Activated T-cell treated with anti-CD3 and anti-CD28 coated beads, Interleukin-2, amount 50 U/mL, for 24 hours (primary cell): ENCODE measurements around the gene ADGRV1.

Experiments used
- DNase-seq: peaks from one replicate; pipeline ENCODE4 v3.0.0-alpha.2; 2020
- H3K27ac Mint-ChIP-seq: 2 replicates; pipeline ENCODE4 v1.8.0; 2020; ENCODE audit warnings: mild to moderate bottlenecking, mixed read lengths
- H3K27me3 Mint-ChIP-seq: 2 replicates; pipeline ENCODE4 v1.8.0; 2020; ENCODE audit warnings: mixed read lengths
- H3K36me3 Mint-ChIP-seq: 2 replicates; pipeline ENCODE4 v1.8.0; 2020; ENCODE audit warnings: low read depth, mixed read lengths
- H3K4me1 Mint-ChIP-seq: 2 replicates; pipeline ENCODE4 v1.8.0; 2020; ENCODE audit warnings: low read depth, mixed read lengths
- H3K4me3 Mint-ChIP-seq: 2 replicates; pipeline ENCODE4 v1.8.0; 2020; ENCODE audit warnings: mild to moderate bottlenecking, moderate library complexity, mixed read lengths
- H3K9me3 Mint-ChIP-seq: 2 replicates; pipeline ENCODE4 v1.8.0; 2020; ENCODE audit warnings: mixed read lengths

Gene ADGRV1

GRCh38 chr5:91150234-91150633, 591.6 kb downstream of the ADGRV1 start:
- DNase-seq: no peak
- Mint-ChIP-seq H3K4me3 (no peak overlapping the region), H3K36me3 (no peaks in the 10 kb centered on the region), H3K9me3 (no peaks in the 10 kb centered on the region), H3K27me3 (peaks cover 11% of the 10 kb centered on the region), H3K4me1 (peaks cover 5% of the 10 kb centered on the region), H3K27ac (no peak overlapping the region)

GRCh38 chr5:91150636-91151035, 592.0 kb downstream of the ADGRV1 start:
- Mint-ChIP-seq H3K4me1 (peaks cover 5% of the 10 kb centered on the region), H3K4me3 (no peak overlapping the region), H3K27ac (no peak overlapping the region), H3K27me3 (peaks cover 11% of the 10 kb centered on the region), H3K36me3 (no peaks in the 10 kb centered on the region), H3K9me3 (no peaks in the 10 kb centered on the region)
- no peak for DNase-seq

GRCh38 chr5:91151947-91152346, 593.4 kb downstream of the ADGRV1 start:
- H3K27ac Mint-ChIP-seq: no peak overlapping the region
- peaks cover 11% of the 10 kb centered on the region for H3K27me3 Mint-ChIP-seq
- peaks cover 5% of the 10 kb centered on the region for H3K4me1 Mint-ChIP-seq
- H3K4me3 Mint-ChIP-seq: no peak overlapping the region
- DNase-seq: no peak
- H3K9me3 Mint-ChIP-seq: no peaks in the 10 kb centered on the region
- no peaks in the 10 kb centered on the region for H3K36me3 Mint-ChIP-seq

- Mint-ChIP-seq H3K36me3 (no peaks in the 10 kb centered on the region), H3K27me3 (peaks cover 2% of the 10 kb centered on the region), H3K27ac (no peak overlapping the region), H3K4me1 (peaks cover 7% of the 10 kb centered on the region), H3K9me3 (no peaks in the 10 kb centered on the region), H3K4me3 (no peak overlapping the region)
- no peak for DNase-seq
Observed at GRCh38 chr5:91154338-91154737, 595.7 kb downstream of the ADGRV1 start.

- DNase-seq: no peak
- H3K36me3 Mint-ChIP-seq: no peaks in the 10 kb centered on the region
- H3K27me3 Mint-ChIP-seq: peaks cover under 1% of the 10 kb centered on the region
- H3K4me3 Mint-ChIP-seq: no peak overlapping the region
- no peaks in the 10 kb centered on the region for H3K9me3 Mint-ChIP-seq
- no peak overlapping the region for H3K27ac Mint-ChIP-seq
- peaks cover 4% of the 10 kb centered on the region for H3K4me1 Mint-ChIP-seq
Observed at GRCh38 chr5:91155274-91155673, 596.7 kb downstream of the ADGRV1 start.

GRCh38 chr5:91156242-91156641, 597.6 kb downstream of the ADGRV1 start:
- Mint-ChIP-seq H3K4me1 (peaks cover 2% of the 10 kb centered on the region), H3K27ac (no peak overlapping the region), H3K36me3 (no peaks in the 10 kb centered on the region), H3K27me3 (no peaks in the 10 kb centered on the region), H3K9me3 (no peaks in the 10 kb centered on the region), H3K4me3 (no peak overlapping the region)
- DNase-seq: no peak

GRCh38 chr5:91158011-91158410, 599.4 kb downstream of the ADGRV1 start:
- no peak for DNase-seq
- Mint-ChIP-seq H3K27me3 (no peaks in the 10 kb centered on the region), H3K4me3 (no peak overlapping the region), H3K27ac (no peak overlapping the region), H3K9me3 (no peaks in the 10 kb centered on the region), H3K4me1 (peaks cover 17% of the 10 kb centered on the region), H3K36me3 (no peaks in the 10 kb centered on the region)

- no peak overlapping the region for H3K27ac Mint-ChIP-seq
Observed at GRCh38 chr5:91159647-91160046, 601.0 kb downstream of the ADGRV1 start.

GRCh38 chr5:91160714-91161285, 602.2 kb downstream of the ADGRV1 start:
- Mint-ChIP-seq H3K27me3 (no peaks in the 10 kb centered on the region), H3K4me1 (peaks cover 26% of the 10 kb centered on the region), H3K9me3 (no peaks in the 10 kb centered on the region), H3K36me3 (no peaks in the 10 kb centered on the region), H3K4me3 (no peak overlapping the region), H3K27ac (no peak overlapping the region)
- no peak for DNase-seq

More at GRCh38 chr5:91159647-91160046, 601.0 kb downstream of the ADGRV1 start:
- no peak for DNase-seq
- no peaks in the 10 kb centered on the region for H3K36me3 Mint-ChIP-seq
- no peaks in the 10 kb centered on the region for H3K27me3 Mint-ChIP-seq
- H3K4me1 Mint-ChIP-seq: peaks cover 26% of the 10 kb centered on the region
- no peak overlapping the region for H3K4me3 Mint-ChIP-seq
- no peaks in the 10 kb centered on the region for H3K9me3 Mint-ChIP-seq

- H3K4me3 Mint-ChIP-seq: peak overlapping the region; percentile 8
- peak; percentile 66 for DNase-seq
- H3K9me3 Mint-ChIP-seq: no peaks in the 10 kb centered on the region
- no peaks in the 10 kb centered on the region for H3K27me3 Mint-ChIP-seq
- peaks cover 26% of the 10 kb centered on the region for H3K4me1 Mint-ChIP-seq
- peak overlapping the region; percentile 83 for H3K27ac Mint-ChIP-seq
- H3K36me3 Mint-ChIP-seq: no peaks in the 10 kb centered on the region
Observed at GRCh38 chr5:91162534-91163381, 604.2 kb downstream of the ADGRV1 start.

- no peaks in the 10 kb centered on the region for H3K36me3 Mint-ChIP-seq
- no peak overlapping the region for H3K27ac Mint-ChIP-seq
Observed at GRCh38 chr5:91164424-91164823, 605.8 kb downstream of the ADGRV1 start.

GRCh38 chr5:91166059-91166807, 607.6 kb downstream of the ADGRV1 start:
- no peak overlapping the region for H3K27ac Mint-ChIP-seq
- no peaks in the 10 kb centered on the region for H3K27me3 Mint-ChIP-seq
- peaks cover 45% of the 10 kb centered on the region for H3K4me1 Mint-ChIP-seq
- H3K36me3 Mint-ChIP-seq: no peaks in the 10 kb centered on the region
- no peak overlapping the region for H3K4me3 Mint-ChIP-seq
- no peaks in the 10 kb centered on the region for H3K9me3 Mint-ChIP-seq
- no peak for DNase-seq

More at GRCh38 chr5:91164424-91164823, 605.8 kb downstream of the ADGRV1 start:
- peaks cover 31% of the 10 kb centered on the region for H3K4me1 Mint-ChIP-seq
- DNase-seq: no peak
- H3K9me3 Mint-ChIP-seq: no peaks in the 10 kb centered on the region
- no peak overlapping the region for H3K4me3 Mint-ChIP-seq
- no peaks in the 10 kb centered on the region for H3K27me3 Mint-ChIP-seq

- no peaks in the 10 kb centered on the region for H3K9me3 Mint-ChIP-seq
- no peak overlapping the region for H3K4me3 Mint-ChIP-seq
- H3K27me3 Mint-ChIP-seq: peaks cover 3% of the 10 kb centered on the region
- peaks cover 23% of the 10 kb centered on the region for H3K4me1 Mint-ChIP-seq
- H3K27ac Mint-ChIP-seq: no peak overlapping the region
- no peaks in the 10 kb centered on the region for H3K36me3 Mint-ChIP-seq
- no peak for DNase-seq
Observed at GRCh38 chr5:91168859-91169258, 610.3 kb downstream of the ADGRV1 start.

- no peak for DNase-seq
- Mint-ChIP-seq H3K27me3 (peaks cover 3% of the 10 kb centered on the region), H3K4me3 (no peak overlapping the region), H3K9me3 (no peaks in the 10 kb centered on the region), H3K36me3 (no peaks in the 10 kb centered on the region), H3K27ac (peak overlapping the region; percentile 72), H3K4me1 (peaks cover 21% of the 10 kb centered on the region)
Observed at GRCh38 chr5:91170266-91170665, 611.7 kb downstream of the ADGRV1 start.

GRCh38 chr5:91171322-91171721, 612.7 kb downstream of the ADGRV1 start:
- H3K27ac Mint-ChIP-seq: no peak overlapping the region
- DNase-seq: no peak
- H3K36me3 Mint-ChIP-seq: no peaks in the 10 kb centered on the region
- H3K27me3 Mint-ChIP-seq: peaks cover 3% of the 10 kb centered on the region
- H3K9me3 Mint-ChIP-seq: no peaks in the 10 kb centered on the region
- H3K4me3 Mint-ChIP-seq: no peak overlapping the region
- peaks cover 21% of the 10 kb centered on the region for H3K4me1 Mint-ChIP-seq
